ENCODE results near the gene KIF12. TPM values are rescaled to one million over a fixed set of nuclear protein-coding genes. Genes with fewer than 3 reads are reported as not detected.

KIF12 gene
- total RNA-seq, 1 donor from 2014 or later = 15.8 TPM

- TF ChIP-seq CTCF (IDR thresholded peaks at IDR 0.05; ENCODE audit: insufficient read depth, low read length, poor library complexity, severe bottlenecking) = no peak
- no peak for DNase-seq (ENCODE audit: low read depth)
- no peaks in the 10 kb centered on the region for H3K36me3 ChIP-seq (ENCODE audit: control insufficient read depth, insufficient read depth, low read length)
- peaks cover 10% of the 10 kb centered on the region for H3K27me3 ChIP-seq (ENCODE audit: control insufficient read depth, insufficient read depth, low read length)
- no peak overlapping the region for H3K4me3 ChIP-seq (ENCODE audit: low read depth, low read length)
Observed at GRCh38 chr9:114140401-114140800, 41.3 kb upstream of the KIF12 start.

GRCh38 chr9:114139071-114139470 lies 40.0 kb upstream of the KIF12 start:
- H3K27me3 ChIP-seq (ENCODE audit: control insufficient read depth, insufficient read depth, low read length) = peaks cover 8% of the 10 kb centered on the region
- no peak for DNase-seq (ENCODE audit: low read depth)
- H3K36me3 ChIP-seq (ENCODE audit: control insufficient read depth, insufficient read depth, low read length) = no peaks in the 10 kb centered on the region
- TF ChIP-seq CTCF (IDR thresholded peaks at IDR 0.05; ENCODE audit: insufficient read depth, low read length, poor library complexity, severe bottlenecking) = no peak
- no peak overlapping the region for H3K4me3 ChIP-seq (ENCODE audit: low read depth, low read length)

GRCh38 chr9:114138552-114138971 lies 39.5 kb upstream of the KIF12 start:
- TF ChIP-seq CTCF (IDR thresholded peaks at IDR 0.05; ENCODE audit: insufficient read depth, low read length, poor library complexity, severe bottlenecking) = no peak
- peaks cover 8% of the 10 kb centered on the region for H3K27me3 ChIP-seq (ENCODE audit: control insufficient read depth, insufficient read depth, low read length)
- no peak overlapping the region for H3K4me3 ChIP-seq (ENCODE audit: low read depth, low read length)
- DNase-seq (ENCODE audit: low read depth) = no peak
- no peaks in the 10 kb centered on the region for H3K36me3 ChIP-seq (ENCODE audit: control insufficient read depth, insufficient read depth, low read length)

- no peak for DNase-seq (ENCODE audit: low read depth)
- Histone ChIP-seq H3K36me3 (ENCODE audit: control insufficient read depth, insufficient read depth, low read length) (no peaks in the 10 kb centered on the region), H3K27me3 (ENCODE audit: control insufficient read depth, insufficient read depth, low read length) (peaks cover 6% of the 10 kb centered on the region), H3K4me3 (ENCODE audit: low read depth, low read length) (no peak overlapping the region)
- no peak for TF ChIP-seq CTCF (IDR thresholded peaks at IDR 0.05; ENCODE audit: insufficient read depth, low read length, poor library complexity, severe bottlenecking)
Observed at GRCh38 chr9:114137831-114138230, 38.7 kb upstream of the KIF12 start.

GRCh38 chr9:114134827-114135396 lies 35.8 kb upstream of the KIF12 start:
- Histone ChIP-seq H3K4me3 (ENCODE audit: low read depth, low read length) (no peak overlapping the region), H3K36me3 (ENCODE audit: control insufficient read depth, insufficient read depth, low read length) (no peaks in the 10 kb centered on the region), H3K27me3 (ENCODE audit: control insufficient read depth, insufficient read depth, low read length) (peaks cover 2% of the 10 kb centered on the region)
- TF ChIP-seq CTCF (IDR thresholded peaks at IDR 0.05; ENCODE audit: insufficient read depth, low read length, poor library complexity, severe bottlenecking) = no peak
- DNase-seq (ENCODE audit: low read depth) = no peak

GRCh38 chr9:114132550-114132918 lies 33.4 kb upstream of the KIF12 start:
- no peaks in the 10 kb centered on the region for H3K36me3 ChIP-seq (ENCODE audit: control insufficient read depth, insufficient read depth, low read length)
- no peak for TF ChIP-seq CTCF (IDR thresholded peaks at IDR 0.05; ENCODE audit: insufficient read depth, low read length, poor library complexity, severe bottlenecking)
- H3K4me3 ChIP-seq (ENCODE audit: low read depth, low read length) = no peak overlapping the region
- DNase-seq (ENCODE audit: low read depth) = no peak
- no peaks in the 10 kb centered on the region for H3K27me3 ChIP-seq (ENCODE audit: control insufficient read depth, insufficient read depth, low read length)
